ENCODE results near the gene RRP1B. TPM values are rescaled to one million over a fixed set of nuclear protein-coding genes. Genes with fewer than 3 reads are reported as not detected.
A peak's percentile ranks its signal among the peaks of the same experiment; 100 is the strongest.

RRP1B gene
- total RNA-seq, 4 donors from 2014 or later = 17.4 to 22.0 (median 20.8) TPM

- 5% methylated on average over 15 of the region's 59 CpGs for WGBS
- no peaks in the 10 kb centered on the region for H3K9me3 ChIP-seq
- peak overlapping the region; percentile 80 to 89 (median 84) for H3K27ac ChIP-seq (replicated peaks in 1 of 4)
- peak overlapping the region; percentile 53 to 71 (median 58) for H3K4me3 ChIP-seq
- TF ChIP-seq EP300 (IDR thresholded peaks at IDR 0.05) = no peak
- TF ChIP-seq POLR2AphosphoS5 (IDR thresholded peaks at IDR 0.05) = peak; percentile 92 to 98
- TF ChIP-seq POLR2A (IDR thresholded peaks at IDR 0.05; ENCODE audit: low read depth) = peak; percentile 38
- peak; percentile 29 to 55 (median 46) for TF ChIP-seq CTCF (IDR thresholded peaks at IDR 0.05)
- intact Hi-C loops (cut with DNase I) = loop anchor here (5.0 kb wide), 1 partner anchor 49 kb away; the partner anchor contains the start of gene CSTB
- peak; percentile 97 for DNase-seq (ENCODE audit: extremely low spot score)
- peaks cover 0 to 6% (median 6%) of the 10 kb centered on the region in 4 donors for H3K36me3 ChIP-seq
- no peaks in the 10 kb centered on the region for H3K27me3 ChIP-seq
- H3K4me1 ChIP-seq = peaks cover 57 to 79% (median 74%) of the 10 kb centered on the region in 4 donors
Observed at GRCh38 chr21:43728467-43729390, 69.4 kb downstream of the RRP1B start.

GRCh38 chr21:43731476-43731875 is 72.1 kb downstream of the RRP1B start:
- H3K36me3 ChIP-seq = peaks cover 0 to 7% (median 0%) of the 10 kb centered on the region in 4 donors
- H3K27me3 ChIP-seq = no peaks in the 10 kb centered on the region
- no peak overlapping the region for H3K4me3 ChIP-seq
- DNase-seq (ENCODE audit: extremely low spot score) = no peak
- peak overlapping the region; percentile 65 to 82 (median 80) for H3K27ac ChIP-seq (replicated peaks in 1 of 4)
- peaks cover 56 to 86% (median 77%) of the 10 kb centered on the region in 4 donors for H3K4me1 ChIP-seq
- TF ChIP-seq CTCF (IDR thresholded peaks at IDR 0.05) = no peak
- TF ChIP-seq POLR2AphosphoS5 (IDR thresholded peaks at IDR 0.05) = no peak
- no peak for TF ChIP-seq POLR2A (IDR thresholded peaks at IDR 0.05; ENCODE audit: low read depth)
- TF ChIP-seq EP300 (IDR thresholded peaks at IDR 0.05) = no peak
- WGBS = 83% methylated on average over 6 of the region's 6 CpGs
- H3K9me3 ChIP-seq = no peaks in the 10 kb centered on the region
- intact Hi-C loops (cut with DNase I) = no loop called here

- 54% methylated on average over 15 of the region's 23 CpGs for WGBS
- intact Hi-C loops (cut with DNase I) = no loop called here
- DNase-seq (ENCODE audit: extremely low spot score) = no peak
- H3K36me3 ChIP-seq = peaks cover 0 to 10% (median 5%) of the 10 kb centered on the region in 4 donors
- peak overlapping the region in 2 of 4 donors; percentile 8 to 27 for H3K4me3 ChIP-seq
- TF ChIP-seq POLR2A (IDR thresholded peaks at IDR 0.05; ENCODE audit: low read depth) (no peak), POLR2AphosphoS5 (IDR thresholded peaks at IDR 0.05) (peak in 1 of 2 donors; percentile 30)
- peak overlapping the region; percentile 65 to 82 (median 80) for H3K27ac ChIP-seq (replicated peaks in 1 of 4)
- H3K9me3 ChIP-seq = no peaks in the 10 kb centered on the region
- H3K4me1 ChIP-seq = peaks cover 50 to 80% (median 71%) of the 10 kb centered on the region in 4 donors
- no peaks in the 10 kb centered on the region for H3K27me3 ChIP-seq
Observed at GRCh38 chr21:43731891-43732711, 72.7 kb downstream of the RRP1B start.

GRCh38 chr21:43733060-43733459 is 73.7 kb downstream of the RRP1B start:
- DNase-seq (ENCODE audit: extremely low spot score) = no peak
- intact Hi-C loops (cut with DNase I) = no loop called here
- WGBS = 56% methylated on average over 8 of the region's 10 CpGs
- no peaks in the 10 kb centered on the region for H3K9me3 ChIP-seq
- peaks cover 41 to 70% (median 62%) of the 10 kb centered on the region in 4 donors for H3K4me1 ChIP-seq
- H3K36me3 ChIP-seq = peaks cover 0 to 19% (median 14%) of the 10 kb centered on the region in 4 donors
- peak overlapping the region in 1 of 4 donors; percentile 11 for H3K4me3 ChIP-seq
- H3K27ac ChIP-seq (replicated peaks in 1 of 4) = peak overlapping the region; percentile 65 to 82 (median 80)
- TF ChIP-seq EP300 (IDR thresholded peaks at IDR 0.05) (no peak), POLR2AphosphoS5 (IDR thresholded peaks at IDR 0.05) (no peak), POLR2A (IDR thresholded peaks at IDR 0.05; ENCODE audit: low read depth) (no peak), CTCF (IDR thresholded peaks at IDR 0.05) (no peak)
- no peaks in the 10 kb centered on the region for H3K27me3 ChIP-seq
